ENCODE results near the gene SIK3.

- no peak for TF ChIP-seq CTCF (IDR thresholded peaks at IDR 0.05)
- TF ChIP-seq NFYB (CRISPR knock-in tag; conservative IDR thresholded peaks at IDR 0.05; ENCODE audit: low read depth): no peak
- no peak for TF ChIP-seq STAT6 (CRISPR knock-in tag; conservative IDR thresholded peaks at IDR 0.05; ENCODE audit: low read depth)
- TF ChIP-seq ATF2 (CRISPR knock-in tag; IDR thresholded peaks at IDR 0.05; ENCODE audit: borderline replicate concordance, low read depth): no peak
- no peak for TF ChIP-seq NR3C1 (CRISPR knock-in tag; conservative IDR thresholded peaks at IDR 0.05; ENCODE audit: low read depth)
- no peak for TF ChIP-seq TEAD1 (CRISPR knock-in tag; IDR thresholded peaks at IDR 0.05)
- TF ChIP-seq E2F4 (CRISPR knock-in tag; IDR thresholded peaks at IDR 0.05; ENCODE audit: borderline replicate concordance, low read depth): no peak
- no peak for TF ChIP-seq IRF2 (CRISPR knock-in tag; IDR thresholded peaks at IDR 0.05; ENCODE audit: borderline replicate concordance, low read depth)
- no peak for TF ChIP-seq PRRX2 (CRISPR knock-in tag; IDR thresholded peaks at IDR 0.05)
Measured at GRCh38 chr11:117146521-117146920, 48.3 kb upstream of the SIK3 start.

Data from WTC11 (cell line).